Activated CD4-positive, alpha-beta T cell treated with anti-CD3 and anti-CD28 coated beads, Interleukin-2, amount 50 U/mL, for 48 hours (primary cell): ENCODE data around the gene PLA2G4E.
A peak's percentile ranks its signal among the peaks of the same experiment; 100 is the strongest.

ENCODE experiments used
- DNase-seq, 2 experiments: peaks; one replicate each; pipeline ENCODE4 v3.0.0-alpha.2; 2020

Gene PLA2G4E

GRCh38 chr15:41990243-41990605, 30.6 kb downstream of the PLA2G4E start:
- DNase-seq = no peak

GRCh38 chr15:41989573-41990242, 31.1 kb downstream of the PLA2G4E start:
- DNase-seq = peak; percentile 94

GRCh38 chr15:41988896-41989572, 31.8 kb downstream of the PLA2G4E start:
- DNase-seq = no peak

GRCh38 chr15:41987925-41988275, 32.9 kb downstream of the PLA2G4E start:
- DNase-seq = no peak

- DNase-seq = no peak
Measured at GRCh38 chr15:41987246-41987924, 33.5 kb downstream of the PLA2G4E start.

- no peak for DNase-seq
Measured at GRCh38 chr15:41985236-41986160, 35.3 kb downstream of the PLA2G4E start.

GRCh38 chr15:41984622-41985021, 36.2 kb downstream of the PLA2G4E start:
- DNase-seq = no peak

- no peak for DNase-seq
Measured at GRCh38 chr15:41983621-41984571, 36.9 kb downstream of the PLA2G4E start.

GRCh38 chr15:41983221-41983620, 37.6 kb downstream of the PLA2G4E start:
- DNase-seq = no peak

GRCh38 chr15:41982133-41982930, 38.5 kb downstream of the PLA2G4E start:
- no peak for DNase-seq

GRCh38 chr15:41981371-41982132, 39.3 kb downstream of the PLA2G4E start:
- no peak for DNase-seq

- DNase-seq = no peak
Measured at GRCh38 chr15:41980654-41981323, 40.1 kb downstream of the PLA2G4E start.

GRCh38 chr15:41979493-41980266, 41.2 kb downstream of the PLA2G4E start:
- no peak for DNase-seq

GRCh38 chr15:41978534-41978933, 42.3 kb downstream of the PLA2G4E start:
- DNase-seq = no peak

GRCh38 chr15:41977757-41978383, 43.0 kb downstream of the PLA2G4E start:
- DNase-seq = no peak

GRCh38 chr15:41975669-41976068, 45.2 kb downstream of the PLA2G4E start:
- DNase-seq = no peak

GRCh38 chr15:41974041-41974440, 46.8 kb downstream of the PLA2G4E start:
- DNase-seq = no peak
